Endothelial cell of umbilical vein (primary cell): Measurements from ENCODE around the gene PLAGL1. TPM values are rescaled to one million over a fixed set of nuclear protein-coding genes. Genes with fewer than 3 reads are reported as not detected.

ENCODE experiments used
- BruUV-seq: library from RNA; stranded (reverse); fragments of 400-500 nt; replicated peaks from 2 replicates; lab custom pipeline; 2021; lab: Mats Ljungman, UMichigan
- CTCF ChIA-PET: fragments of 300-600, 350-600 bp; sonication (Branson Sonifier 250); formaldehyde crosslinking; loops from one replicate; lab custom pipeline; 2021; ENCODE audit warnings: antibody characterized with exemption, inconsistent platforms; lab: Charles Lee
- POLR2A ChIA-PET: fragments of 300-600, 350-600 bp; sonication (Branson Sonifier 250); formaldehyde crosslinking; loops from one replicate; lab custom pipeline; 2021; ENCODE audit warnings: antibody characterized with exemption, inconsistent platforms; lab: Charles Lee
- DNase-seq: peaks from one replicate; pipeline ENCODE4 v3.0.0-alpha.2; 2011; ENCODE audit warnings: low read depth, low spot score
- FAIRE-seq: peaks from 2 replicates; lab custom pipeline; 2011; peaks lifted over from hg19 to GRCh38; lab: Jason Lieb, UNC
- H2AFZ ChIP-seq: 2 replicates; pipeline ENCODE4 v1.6.0; 2012; ENCODE audit warnings: low read depth, low read length, control low read depth, inconsistent platforms
- H3K27ac ChIP-seq: 2 replicates; pipeline ENCODE4 v1.5.1; 2011; ENCODE audit warnings: low read depth, mild to moderate bottlenecking, control low read depth, low read length, moderate library complexity; ENCODE audit not compliant: insufficient read depth
- H3K27me3 ChIP-seq, 2 experiments: 2 replicates each; pipeline versions ENCODE4 v1.6.0 to v1.6.1; 2011; ENCODE audit warnings: low read length in 2 of 2, mixed read lengths in 1 of 2; ENCODE audit not compliant: control insufficient read depth in 2 of 2, insufficient read depth in 2 of 2
- H3K36me3 ChIP-seq, 2 experiments: 2 replicates in 1 of 2; 3 replicates in 1 of 2; pipeline ENCODE4 v1.5.1; 2011; ENCODE audit warnings: low read length in 2 of 2, mild to moderate bottlenecking in 1 of 2, moderate library complexity in 1 of 2; ENCODE audit not compliant: control insufficient read depth in 2 of 2, insufficient read depth in 2 of 2; ENCODE audit errors: extremely low read depth in 1 of 2
- H3K4me1 ChIP-seq: 3 replicates; pipeline ENCODE4 v1.5.1; 2011; ENCODE audit warnings: mild to moderate bottlenecking, low read length; ENCODE audit not compliant: control insufficient read depth, insufficient read depth; ENCODE audit errors: extremely low read depth
- H3K4me2 ChIP-seq: 2 replicates; pipeline ENCODE4 v1.6.1; 2011; ENCODE audit warnings: low read length, control low read depth, mixed read lengths; ENCODE audit not compliant: insufficient read depth
- H3K4me3 ChIP-seq, 3 experiments: fragments of 200-600 bp in 1 of 3; sonication (generic), shearing (Covaris generic) in 1 of 3; replicated peaks in 1 of 3; 2 replicates each; pipeline ENCODE4 v1.5.1; 2011 to 2016; ENCODE audit warnings: control low read depth in 3 of 3, low read length in 3 of 3, mild to moderate bottlenecking in 2 of 3, inconsistent platforms in 1 of 3, low read depth in 1 of 3, moderate library complexity in 1 of 3; ENCODE audit not compliant: insufficient read depth in 1 of 3
- H3K79me2 ChIP-seq: 2 replicates; pipeline ENCODE4 v1.6.0; 2012; ENCODE audit warnings: low read length, inconsistent platforms; ENCODE audit not compliant: control insufficient read depth, insufficient read depth
- H3K9ac ChIP-seq: replicated peaks from 2 replicates; pipeline ENCODE3; 2011; ENCODE audit warnings: low read length, control low read depth; ENCODE audit not compliant: insufficient read depth; ENCODE audit errors: extremely low read depth
- H3K9me1 ChIP-seq: replicated peaks from 3 replicates; pipeline ENCODE4 v1.6.0; 2011; ENCODE audit warnings: mild to moderate bottlenecking, low read length; ENCODE audit not compliant: control insufficient read depth, insufficient read depth; ENCODE audit errors: extremely low read depth
- H3K9me3 ChIP-seq: replicated peaks from 2 replicates; pipeline ENCODE4 v1.5.1; 2012; ENCODE audit warnings: low read length, inconsistent platforms; ENCODE audit not compliant: control insufficient read depth, insufficient read depth
- H4K20me1 ChIP-seq: replicated peaks from 2 replicates; pipeline ENCODE3; 2011; ENCODE audit warnings: mild to moderate bottlenecking, low read length; ENCODE audit not compliant: control insufficient read depth, insufficient read depth; ENCODE audit errors: extremely low read depth
- CTCF ChIP-seq, 2 donors: IDR thresholded peaks; 1 replicate in 1 of 2; 2 replicates in 1 of 2; pipeline ENCODE4 v1.5.1; 2011; ENCODE audit warnings: low read length in 2 of 2, mild to moderate bottlenecking in 2 of 2, moderate library complexity in 2 of 2, control low read depth in 1 of 2, inconsistent platforms in 1 of 2, low read depth in 1 of 2; ENCODE audit not compliant: insufficient read depth in 1 of 2; ENCODE audit errors: extremely low read depth in 1 of 2
- EZH2 ChIP-seq: IDR thresholded peaks from 2 replicates; pipeline ENCODE4 v1.6.1; 2012; ENCODE audit warnings: borderline replicate concordance, low read depth, mild to moderate bottlenecking, moderate library complexity, low read length, inconsistent platforms; ENCODE audit not compliant: severe bottlenecking
- FOS ChIP-seq: IDR thresholded peaks from 2 replicates; pipeline ENCODE4 v1.6.1; 2011; ENCODE audit warnings: mild to moderate bottlenecking, low read length, moderate library complexity, borderline replicate concordance; ENCODE audit not compliant: insufficient read depth
- GATA2 ChIP-seq: IDR thresholded peaks from 2 replicates; pipeline ENCODE4 v1.7.0; 2011; ENCODE audit warnings: low read depth, mild to moderate bottlenecking, moderate library complexity, mixed read lengths, low read length; ENCODE audit not compliant: insufficient read length, insufficient read depth
- JUN ChIP-seq: IDR thresholded peaks from 2 replicates; pipeline ENCODE4 v1.6.1; 2011; ENCODE audit warnings: borderline replicate concordance, low read depth; ENCODE audit not compliant: insufficient read length, insufficient read depth
- MAX ChIP-seq: IDR thresholded peaks from 2 replicates; pipeline ENCODE4 v1.6.1; 2011; ENCODE audit not compliant: insufficient read depth, insufficient read length
- MYC ChIP-seq: IDR thresholded peaks from one replicate; pipeline ENCODE4 v1.6.1; 2011; ENCODE audit warnings: mild to moderate bottlenecking, low read depth, low read length
- POLR2A ChIP-seq: IDR thresholded peaks from 2 replicates; pipeline ENCODE4 v1.6.1; 2012; ENCODE audit warnings: low read depth, mild to moderate bottlenecking, control low read depth, low read length
- POLR2AphosphoS5 ChIP-seq: IDR thresholded peaks from 2 replicates; pipeline ENCODE4 v1.6.1; 2012; ENCODE audit warnings: low read depth, mild to moderate bottlenecking, control low read depth, low read length, moderate library complexity; ENCODE audit not compliant: insufficient read depth
- dilution Hi-C: fragments of 300-500 bp; cut with MboI; formaldehyde crosslinking; loops from one replicate; pipeline ENCODE4 v1.15.0; 2019; ENCODE audit warnings: low sequenced_read_pairs; ENCODE audit not compliant: extremely low pct_ligation_motif_present
- intact Hi-C: fragments of 100-400 bp; cut with micrococcal nuclease; formaldehyde crosslinking; loops from one replicate; pipeline ENCODE4 v1.10.0; 2022
- polyA plus RNA-seq, 4 experiments: library from polyadenylated mRNA; depleted of rRNA in 3 of 4; stranded (reverse) in 3 of 4; unstranded in 1 of 4; fragments of >200 nt; gene quantifications; 2 replicates each; pipeline versions ENCODE4 v1.2.1 to v1.2.3, GENCODE V29; 2011 to 2012; ENCODE audit warnings: missing spikeins in 1 of 4
- total RNA-seq: library from RNA; stranded (reverse); gene quantifications from 2 replicates; pipeline ENCODE4 v1.2.3, GENCODE V29; 2021

PLAGL1 gene
- total and polyA plus RNA-seq, 2 donors (not counting 3 experiments of a cell fraction or from before 2014, with no cell fraction given): 20.9 to 40.4 TPM

GRCh38 chr6:143964674-143965081, 43.4 kb downstream of the PLAGL1 start:
- dilution Hi-C loops: no loop called here
- CTCF ChIA-PET: interaction anchor here (4.1 kb wide), 1 partner anchor 389 kb away, joined by 42 read pairs; no protein-coding TSS in a partner anchor

More at GRCh38 chr6:143964674-143965081, 43.4 kb downstream of the PLAGL1 start:
- H3K27ac ChIP-seq: no peak overlapping the region
- DNase-seq: no peak
- no peak overlapping the region for H3K9ac ChIP-seq
- peaks cover 4 to 28% of the 10 kb centered on the region in 2 experiments for H3K27me3 ChIP-seq
- intact Hi-C loops: no loop called here
- H3K4me1 ChIP-seq: no peaks in the 10 kb centered on the region
- no peak overlapping the region for H3K4me3 ChIP-seq
- no TSS peak for BruUV-seq
- TF ChIP-seq MYC: no peak
- TF ChIP-seq MAX: no peak
- TF ChIP-seq FOS: no peak
- TF ChIP-seq JUN: no peak
- TF ChIP-seq POLR2A: no peak
- no peak for TF ChIP-seq GATA2
- no peak for TF ChIP-seq CTCF (IDR thresholded peaks at IDR 0.05; ENCODE audit: extremely low read depth in 1 of 2, insufficient read depth in 1 of 2, low read depth in 1 of 2, low read length in 2 of 2)
- no peak for TF ChIP-seq POLR2AphosphoS5
- TF ChIP-seq EZH2: no peak
- no peaks in the 10 kb centered on the region for H3K9me3 ChIP-seq
- no peaks in the 10 kb centered on the region for H4K20me1 ChIP-seq
- no peaks in the 10 kb centered on the region for H3K79me2 ChIP-seq
- no peak overlapping the region for H3K4me2 ChIP-seq
- H3K36me3 ChIP-seq: no peaks in the 10 kb centered on the region
- H3K9me1 ChIP-seq: no peaks in the 10 kb centered on the region
- FAIRE-seq: no peak
- H2AFZ ChIP-seq: no peak overlapping the region
- POLR2A ChIA-PET: no interaction called here
